Panc1 (cell line): ENCODE data around the gene KCNIP4. TPM values are rescaled to one million over a fixed set of nuclear protein-coding genes. Genes with fewer than 3 reads are reported as not detected.

Source experiments
- ATAC-seq: fragments of 200-7000 bp; cut with Tn5 transposase; 2 replicates; pipeline ENCODE4 v1.9.1; 2020; ENCODE audit warnings: mild to moderate bottlenecking, moderate library complexity
- BruUV-seq: library from RNA; stranded (reverse); fragments of 400-500 nt; replicated peaks from 2 replicates; lab custom pipeline; 2021; lab: Mats Ljungman, UMichigan
- CTCF ChIA-PET: fragments of 300-600 bp; sonication (Branson Sonifier 250); formaldehyde crosslinking; loops from one replicate; lab custom pipeline; 2022; ENCODE audit warnings: antibody characterized with exemption; lab: Charles Lee
- POLR2A ChIA-PET: fragments of 300-600 bp; sonication (Branson Sonifier 250); formaldehyde crosslinking; loops from one replicate; lab custom pipeline; 2022; ENCODE audit warnings: antibody characterized with exemption; lab: Charles Lee
- DNase-seq: peaks from one replicate; pipeline ENCODE4 v3.0.0-alpha.2; 2010; ENCODE audit warnings: low read depth, low spot score
- H3K27ac ChIP-seq: 2 replicates; pipeline ENCODE4 v1.5.1; 2011; ENCODE audit warnings: mild to moderate bottlenecking, low read length, inconsistent platforms
- H3K27me3 ChIP-seq: fragments of 200-500 bp; sonication (Bioruptor generic); 2 replicates; pipeline ENCODE4 v1.6.0; 2014; ENCODE audit warnings: low read length, inconsistent platforms; ENCODE audit not compliant: control insufficient read depth, insufficient read depth
- H3K36me3 ChIP-seq: fragments of 200-500 bp; sonication (Bioruptor generic); 2 replicates; pipeline ENCODE4 v1.5.1; 2014; ENCODE audit warnings: inconsistent platforms, mild to moderate bottlenecking, low read length, moderate library complexity; ENCODE audit not compliant: control insufficient read depth, insufficient read depth
- H3K4me1 ChIP-seq: 2 replicates; pipeline ENCODE4 v1.5.1; 2011; ENCODE audit warnings: inconsistent platforms, mild to moderate bottlenecking, low read length, moderate library complexity; ENCODE audit not compliant: control insufficient read depth, insufficient read depth
- H3K4me3 ChIP-seq, 2 experiments: 2 replicates each; pipeline ENCODE4 v1.5.1; 2011 to 2012; ENCODE audit warnings: low read depth in 2 of 2, low read length in 2 of 2, mild to moderate bottlenecking in 2 of 2, inconsistent platforms in 1 of 2, moderate library complexity in 1 of 2
- H3K9me3 ChIP-seq: fragments of 200-500 bp; sonication (Bioruptor generic); 2 replicates; pipeline ENCODE4 v1.5.1; 2014; ENCODE audit warnings: low read depth, mild to moderate bottlenecking, inconsistent platforms, low read length, moderate library complexity; ENCODE audit not compliant: control insufficient read depth, insufficient read depth
- POLR2AphosphoS5 ChIP-seq: IDR thresholded peaks from 2 replicates; pipeline ENCODE4 v1.6.1; 2012; ENCODE audit warnings: mild to moderate bottlenecking, low read depth, low read length, moderate library complexity
- SIN3A ChIP-seq: IDR thresholded peaks from 2 replicates; pipeline ENCODE4 v1.6.1; 2012; ENCODE audit warnings: low read depth, mild to moderate bottlenecking, low read length, moderate library complexity, borderline replicate concordance; ENCODE audit not compliant: insufficient read depth
- TCF7L2 ChIP-seq: IDR thresholded peaks from 2 replicates; pipeline ENCODE4 v1.6.1; 2011; ENCODE audit warnings: mild to moderate bottlenecking, low read depth, low read length, inconsistent platforms
- in situ Hi-C: cut with HindIII; loops from 2 replicates; pipeline ENCODE4 v1.10.0; 2016; ENCODE audit warnings: low sequenced_read_pairs, low pct_unique_long_range_greater_than_20kb
- intact Hi-C: fragments of 100-400 bp; cut with micrococcal nuclease; formaldehyde crosslinking; loops from one replicate; pipeline ENCODE4 v1.10.0; 2022; ENCODE audit not compliant: unreplicated experiment
- total RNA-seq: library from RNA; stranded (reverse); gene quantifications from one replicate; pipeline ENCODE4 v1.2.1, GENCODE V29; 2021; ENCODE audit not compliant: unreplicated experiment
- TF ChIP-seq, protein P1 (sequence below): fragments of 450-650 bp; IDR thresholded peaks from 2 replicates; pipeline ENCODE4 v1.5.1; 2017; ENCODE audit warnings: mild to moderate bottlenecking
- TF ChIP-seq, protein P2 (sequence below), 2 experiments: IDR thresholded peaks; 2 replicates each; pipeline ENCODE4 v1.6.1; 2011 to 2012; ENCODE audit warnings: low read depth in 2 of 2, control low read depth in 1 of 2, low read length in 1 of 2, mild to moderate bottlenecking in 1 of 2, moderate library complexity in 1 of 2; ENCODE audit not compliant: insufficient read depth in 1 of 2

Gene KCNIP4
- total RNA-seq, 1 experiment from 2014 or later = not detected

DNA sequence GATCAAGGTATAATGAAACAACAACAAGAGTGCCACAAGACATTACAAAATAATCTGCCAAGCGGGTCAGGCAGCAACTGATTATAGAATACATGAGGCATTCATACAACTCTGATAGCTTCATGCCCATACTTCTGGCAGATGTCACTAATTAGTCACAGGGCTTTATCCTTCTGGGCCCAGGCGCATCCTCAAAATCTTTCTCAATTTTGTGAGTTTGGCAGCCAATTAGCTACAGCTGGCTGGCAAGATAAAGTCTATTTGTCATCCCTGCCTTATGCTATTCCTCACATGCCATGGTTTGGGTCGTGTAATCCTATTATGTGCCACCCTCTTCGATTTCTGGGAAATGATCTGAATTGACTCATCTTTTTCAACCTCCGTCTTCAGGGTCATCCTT lies 994.0 kb downstream of the KCNIP4 start:
- H3K4me1 ChIP-seq = no peaks in the 10 kb centered on the region
- H3K4me3 ChIP-seq = no peak overlapping the region
- H3K36me3 ChIP-seq = no peaks in the 10 kb centered on the region
- intact Hi-C loops (no loop called here), in situ Hi-C loops (no loop called here)
- no peaks in the 10 kb centered on the region for H3K9me3 ChIP-seq
- TF ChIP-seq POLR2AphosphoS5 = no peak
- no peak for TF ChIP-seq SIN3A
- TF ChIP-seq, protein P1, sequence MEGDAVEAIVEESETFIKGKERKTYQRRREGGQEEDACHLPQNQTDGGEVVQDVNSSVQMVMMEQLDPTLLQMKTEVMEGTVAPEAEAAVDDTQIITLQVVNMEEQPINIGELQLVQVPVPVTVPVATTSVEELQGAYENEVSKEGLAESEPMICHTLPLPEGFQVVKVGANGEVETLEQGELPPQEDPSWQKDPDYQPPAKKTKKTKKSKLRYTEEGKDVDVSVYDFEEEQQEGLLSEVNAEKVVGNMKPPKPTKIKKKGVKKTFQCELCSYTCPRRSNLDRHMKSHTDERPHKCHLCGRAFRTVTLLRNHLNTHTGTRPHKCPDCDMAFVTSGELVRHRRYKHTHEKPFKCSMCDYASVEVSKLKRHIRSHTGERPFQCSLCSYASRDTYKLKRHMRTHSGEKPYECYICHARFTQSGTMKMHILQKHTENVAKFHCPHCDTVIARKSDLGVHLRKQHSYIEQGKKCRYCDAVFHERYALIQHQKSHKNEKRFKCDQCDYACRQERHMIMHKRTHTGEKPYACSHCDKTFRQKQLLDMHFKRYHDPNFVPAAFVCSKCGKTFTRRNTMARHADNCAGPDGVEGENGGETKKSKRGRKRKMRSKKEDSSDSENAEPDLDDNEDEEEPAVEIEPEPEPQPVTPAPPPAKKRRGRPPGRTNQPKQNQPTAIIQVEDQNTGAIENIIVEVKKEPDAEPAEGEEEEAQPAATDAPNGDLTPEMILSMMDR = no peak
- TF ChIP-seq, protein P2, sequence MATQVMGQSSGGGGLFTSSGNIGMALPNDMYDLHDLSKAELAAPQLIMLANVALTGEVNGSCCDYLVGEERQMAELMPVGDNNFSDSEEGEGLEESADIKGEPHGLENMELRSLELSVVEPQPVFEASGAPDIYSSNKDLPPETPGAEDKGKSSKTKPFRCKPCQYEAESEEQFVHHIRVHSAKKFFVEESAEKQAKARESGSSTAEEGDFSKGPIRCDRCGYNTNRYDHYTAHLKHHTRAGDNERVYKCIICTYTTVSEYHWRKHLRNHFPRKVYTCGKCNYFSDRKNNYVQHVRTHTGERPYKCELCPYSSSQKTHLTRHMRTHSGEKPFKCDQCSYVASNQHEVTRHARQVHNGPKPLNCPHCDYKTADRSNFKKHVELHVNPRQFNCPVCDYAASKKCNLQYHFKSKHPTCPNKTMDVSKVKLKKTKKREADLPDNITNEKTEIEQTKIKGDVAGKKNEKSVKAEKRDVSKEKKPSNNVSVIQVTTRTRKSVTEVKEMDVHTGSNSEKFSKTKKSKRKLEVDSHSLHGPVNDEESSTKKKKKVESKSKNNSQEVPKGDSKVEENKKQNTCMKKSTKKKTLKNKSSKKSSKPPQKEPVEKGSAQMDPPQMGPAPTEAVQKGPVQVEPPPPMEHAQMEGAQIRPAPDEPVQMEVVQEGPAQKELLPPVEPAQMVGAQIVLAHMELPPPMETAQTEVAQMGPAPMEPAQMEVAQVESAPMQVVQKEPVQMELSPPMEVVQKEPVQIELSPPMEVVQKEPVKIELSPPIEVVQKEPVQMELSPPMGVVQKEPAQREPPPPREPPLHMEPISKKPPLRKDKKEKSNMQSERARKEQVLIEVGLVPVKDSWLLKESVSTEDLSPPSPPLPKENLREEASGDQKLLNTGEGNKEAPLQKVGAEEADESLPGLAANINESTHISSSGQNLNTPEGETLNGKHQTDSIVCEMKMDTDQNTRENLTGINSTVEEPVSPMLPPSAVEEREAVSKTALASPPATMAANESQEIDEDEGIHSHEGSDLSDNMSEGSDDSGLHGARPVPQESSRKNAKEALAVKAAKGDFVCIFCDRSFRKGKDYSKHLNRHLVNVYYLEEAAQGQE (IDR thresholded peaks at IDR 0.05; ENCODE audit: insufficient read depth in 1 of 2, low read depth in 2 of 2, low read length in 1 of 2) = no peak
- no peak for TF ChIP-seq TCF7L2
- DNase-seq = no peak
- no peak overlapping the region for H3K27ac ChIP-seq
- POLR2A ChIA-PET = no interaction called here
- no peak for ATAC-seq
- CTCF ChIA-PET = no interaction called here
- H3K27me3 ChIP-seq = no peaks in the 10 kb centered on the region
- BruUV-seq = no TSS peak

- TF ChIP-seq SIN3A (no peak), POLR2AphosphoS5 (no peak), TCF7L2 (no peak)
- TF ChIP-seq, protein P1 = no peak
- TF ChIP-seq, protein P2 (IDR thresholded peaks at IDR 0.05; ENCODE audit: insufficient read depth in 1 of 2, low read depth in 2 of 2, low read length in 1 of 2) = no peak
- no peak overlapping the region for H3K4me3 ChIP-seq
- H3K9me3 ChIP-seq = no peaks in the 10 kb centered on the region
- ChIA-PET POLR2A (no interaction called here), CTCF (no interaction called here)
- in situ Hi-C loops = no loop called here
- H3K27me3 ChIP-seq = no peaks in the 10 kb centered on the region
- intact Hi-C loops = no loop called here
- H3K4me1 ChIP-seq = no peaks in the 10 kb centered on the region
- BruUV-seq = no TSS peak
- no peak overlapping the region for H3K27ac ChIP-seq
- no peaks in the 10 kb centered on the region for H3K36me3 ChIP-seq
- ATAC-seq (no peak), DNase-seq (no peak)
Measured at GRCh38 chr4:20944961-20945360, 1003.6 kb downstream of the KCNIP4 start.
